ENCODE measurements around the gene WDR12. TPM values are rescaled to one million over a fixed set of nuclear protein-coding genes. Genes with fewer than 3 reads are reported as not detected.
"Not testable (repeated sequence)": the region's sequence is repeated elsewhere in the genome, so short reads cannot be mapped to it uniquely, and the experiment has no call there.

Gene WDR12
- total and polyA plus RNA-seq, 2 donors: 16.4 to 28.4 TPM

DNA sequence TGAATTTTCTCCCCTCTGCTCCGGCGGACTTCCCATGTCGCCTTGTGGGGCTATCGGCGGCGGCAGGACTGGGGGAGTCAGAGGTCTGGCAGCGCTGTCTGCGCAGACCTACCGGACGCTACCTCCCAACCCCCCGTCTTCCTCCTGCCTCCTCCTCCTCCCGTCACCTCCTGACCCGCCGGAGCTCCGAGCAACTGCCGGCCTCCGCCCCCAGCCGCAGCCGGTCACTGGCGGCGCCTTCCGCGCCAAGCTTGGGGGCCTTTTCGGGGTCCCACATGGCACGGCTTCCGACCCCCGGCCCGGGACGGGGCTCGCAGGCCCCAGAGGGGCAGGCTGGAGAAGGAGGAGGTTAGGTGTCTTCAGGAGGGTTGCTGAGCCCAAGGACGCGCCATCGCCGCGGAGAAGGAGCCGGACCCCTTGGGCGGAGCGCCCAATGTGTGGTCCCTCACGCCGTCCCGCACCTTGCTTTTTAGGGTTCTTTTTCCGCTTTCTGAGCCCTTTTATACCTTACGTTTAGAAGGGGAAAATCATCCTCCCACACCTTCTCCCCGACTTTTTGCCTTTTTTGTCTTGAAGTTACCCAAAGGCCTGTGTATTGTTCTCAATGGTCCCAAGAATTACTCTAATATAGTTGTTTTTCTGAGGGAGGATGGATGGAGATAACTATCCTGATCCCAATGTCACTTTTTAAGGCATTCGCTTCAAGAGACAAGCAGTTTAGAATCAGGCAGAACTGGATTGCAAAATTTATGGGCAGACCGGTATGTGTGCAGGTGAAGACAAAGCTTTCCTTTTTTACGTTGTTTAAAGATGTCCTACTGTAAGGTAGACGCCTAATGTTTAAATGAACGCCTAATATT lies 1.1 kb upstream of the WDR12 start:
- H3K36me3 ChIP-seq (ENCODE audit: insufficient read depth); H3K4me1 ChIP-seq (ENCODE audit: insufficient read depth): not testable (repeated sequence)
- 2% methylated on average over 22 of the region's 49 CpGs for WGBS
- peak overlapping the region; percentile 59 for H3K27ac ChIP-seq (ENCODE audit: low read depth)
- H3K4me3 ChIP-seq (ENCODE audit: low read depth, low read length): peak overlapping the region; percentile 85
- DNase-seq (ENCODE audit: extremely low spot score): peak; percentile 14

- 0% methylated on average over 8 of the region's 8 CpGs for WGBS
- peak; percentile 10 for DNase-seq (ENCODE audit: extremely low spot score)
- Histone ChIP-seq H3K27ac (ENCODE audit: low read depth) (no peak overlapping the region), H3K36me3 (ENCODE audit: insufficient read depth) (no peaks in the 10 kb centered on the region), H3K4me1 (ENCODE audit: insufficient read depth) (no peaks in the 10 kb centered on the region), H3K4me3 (ENCODE audit: low read depth, low read length) (peak overlapping the region; percentile 85)
Observed at GRCh38 chr2:202911203-202911511, 316 bp downstream of the WDR12 start.

DNA sequence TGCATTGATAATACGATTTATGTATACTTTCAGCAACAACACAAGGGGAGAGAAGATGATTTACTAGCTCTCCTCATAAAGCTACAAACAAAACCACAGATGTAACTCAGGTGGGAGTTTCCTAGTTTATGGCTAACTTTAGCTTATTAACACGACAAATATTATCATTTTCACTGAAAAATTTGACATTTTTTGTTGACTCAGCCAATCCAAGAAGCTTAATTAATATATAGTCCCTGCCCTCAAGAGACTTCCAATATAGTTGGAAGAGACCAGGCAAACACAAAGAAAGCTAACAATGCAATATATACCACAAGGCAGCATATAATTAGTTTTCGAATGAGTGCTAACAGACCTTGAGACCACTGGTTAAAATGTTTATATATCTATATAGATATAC lies 775 bp downstream of the WDR12 start:
- DNase-seq (ENCODE audit: extremely low spot score): no peak
- H3K27ac ChIP-seq (ENCODE audit: low read depth): no peak overlapping the region
- H3K4me1 ChIP-seq (ENCODE audit: insufficient read depth): no peaks in the 10 kb centered on the region
- peak overlapping the region; percentile 85 for H3K4me3 ChIP-seq (ENCODE audit: low read depth, low read length)
- WGBS: 10% methylated on average over 3 of the region's 3 CpGs
- H3K36me3 ChIP-seq (ENCODE audit: insufficient read depth): no peaks in the 10 kb centered on the region

- not testable (repeated sequence) for DNase-seq (ENCODE audit: extremely low spot score); H3K4me3 ChIP-seq (ENCODE audit: low read depth, low read length); H3K4me1 ChIP-seq (ENCODE audit: insufficient read depth); H3K27ac ChIP-seq (ENCODE audit: low read depth); H3K36me3 ChIP-seq (ENCODE audit: insufficient read depth)
- WGBS: 89% methylated on average over 5 of the region's 5 CpGs
Observed at GRCh38 chr2:202910250-202910649, 1.2 kb downstream of the WDR12 start.

DNA sequence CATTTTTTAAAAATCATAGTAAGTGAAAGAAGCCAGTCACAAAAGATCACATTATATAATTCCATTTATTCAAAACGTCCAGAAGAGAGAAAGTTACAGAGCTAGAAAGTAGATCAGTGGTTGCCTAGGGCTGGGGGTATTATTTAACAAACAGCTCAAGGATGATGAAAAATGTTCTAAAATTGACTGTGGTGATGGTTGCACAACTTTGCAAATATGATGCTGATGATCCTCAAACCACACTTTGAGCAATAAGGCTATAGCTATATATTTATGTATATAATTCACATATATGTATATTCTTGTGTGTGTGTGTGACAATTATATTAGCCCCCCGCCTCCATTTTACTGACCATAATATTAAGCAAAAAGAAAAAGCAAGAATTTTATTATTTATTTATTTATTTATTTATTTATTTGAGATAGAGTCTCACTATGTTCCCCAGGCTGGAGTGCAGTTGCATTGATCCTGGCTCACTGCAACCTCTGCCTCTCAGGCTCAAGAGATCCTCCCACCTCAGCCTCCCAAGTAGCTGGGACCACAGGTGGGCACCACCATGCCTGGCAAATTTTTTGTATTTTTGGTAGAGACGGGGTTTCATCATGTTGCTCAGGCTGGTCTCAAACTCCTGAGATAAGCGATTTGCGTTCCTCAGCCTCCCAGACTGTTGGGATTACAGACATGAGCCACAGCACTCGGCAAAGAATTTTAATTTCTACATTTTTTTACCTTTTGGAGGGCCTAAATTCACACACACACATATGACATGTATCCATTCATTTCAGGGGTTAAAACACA lies 1.9 kb downstream of the WDR12 start:
- WGBS: 94% methylated on average over 6 of the region's 6 CpGs
- Histone ChIP-seq H3K27ac (ENCODE audit: low read depth) (no peak overlapping the region), H3K4me3 (ENCODE audit: low read depth, low read length) (no peak overlapping the region), H3K4me1 (ENCODE audit: insufficient read depth) (no peaks in the 10 kb centered on the region), H3K36me3 (ENCODE audit: insufficient read depth) (no peaks in the 10 kb centered on the region)
- no peak for DNase-seq (ENCODE audit: extremely low spot score)

DNA sequence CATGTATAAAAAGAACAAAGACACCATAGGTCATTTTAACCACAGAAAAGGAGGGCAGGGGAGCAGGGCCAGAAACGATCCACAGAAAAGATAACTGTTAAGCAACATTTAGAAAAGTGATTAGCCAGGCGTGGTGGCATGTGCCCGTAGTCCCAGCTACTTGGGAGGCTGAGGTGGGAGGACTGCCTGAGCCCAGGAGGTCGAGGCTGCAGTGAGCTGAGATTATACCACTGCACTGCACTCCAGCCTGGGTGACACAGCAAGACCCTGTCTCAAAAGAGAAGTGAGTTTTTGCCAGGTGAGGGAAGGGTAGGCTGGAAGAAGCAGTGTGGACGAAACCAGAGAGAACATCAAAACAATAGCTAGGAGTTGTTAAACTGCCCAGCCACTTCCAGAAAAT lies 3.3 kb downstream of the WDR12 start:
- Histone ChIP-seq H3K4me3 (ENCODE audit: low read depth, low read length) (no peak overlapping the region), H3K4me1 (ENCODE audit: insufficient read depth) (no peaks in the 10 kb centered on the region), H3K36me3 (ENCODE audit: insufficient read depth) (no peaks in the 10 kb centered on the region), H3K27ac (ENCODE audit: low read depth) (no peak overlapping the region)
- DNase-seq (ENCODE audit: extremely low spot score): no peak
- WGBS: 84% methylated on average over 5 of the region's 5 CpGs

GRCh38 chr2:202905507-202905906 lies 6.0 kb downstream of the WDR12 start:
- not testable (repeated sequence) for H3K36me3 ChIP-seq (ENCODE audit: insufficient read depth); H3K4me3 ChIP-seq (ENCODE audit: low read depth, low read length); H3K4me1 ChIP-seq (ENCODE audit: insufficient read depth); DNase-seq (ENCODE audit: extremely low spot score); H3K27ac ChIP-seq (ENCODE audit: low read depth)

- Histone ChIP-seq H3K27ac (ENCODE audit: low read depth) (no peak overlapping the region), H3K36me3 (ENCODE audit: insufficient read depth) (peaks cover 3% of the 10 kb centered on the region), H3K4me3 (ENCODE audit: low read depth, low read length) (no peak overlapping the region), H3K4me1 (ENCODE audit: insufficient read depth) (no peaks in the 10 kb centered on the region)
- DNase-seq (ENCODE audit: extremely low spot score): no peak
- WGBS: 94% methylated on average over 7 of the region's 7 CpGs
Observed at GRCh38 chr2:202885190-202885589, 26.3 kb downstream of the WDR12 start.

GRCh38 chr2:202883987-202884675 lies 27.3 kb downstream of the WDR12 start:
- DNase-seq (ENCODE audit: extremely low spot score): no peak
- WGBS: 84% methylated on average over 5 of the region's 5 CpGs
- Histone ChIP-seq H3K27ac (ENCODE audit: low read depth) (no peak overlapping the region), H3K4me3 (ENCODE audit: low read depth, low read length) (no peak overlapping the region), H3K4me1 (ENCODE audit: insufficient read depth) (no peaks in the 10 kb centered on the region), H3K36me3 (ENCODE audit: insufficient read depth) (peaks cover 6% of the 10 kb centered on the region)

GRCh38 chr2:202881570-202881969 lies 29.9 kb downstream of the WDR12 start:
- Histone ChIP-seq H3K27ac (ENCODE audit: low read depth) (no peak overlapping the region), H3K36me3 (ENCODE audit: insufficient read depth) (peaks cover 6% of the 10 kb centered on the region)
- DNase-seq (ENCODE audit: extremely low spot score): no peak

DNA sequence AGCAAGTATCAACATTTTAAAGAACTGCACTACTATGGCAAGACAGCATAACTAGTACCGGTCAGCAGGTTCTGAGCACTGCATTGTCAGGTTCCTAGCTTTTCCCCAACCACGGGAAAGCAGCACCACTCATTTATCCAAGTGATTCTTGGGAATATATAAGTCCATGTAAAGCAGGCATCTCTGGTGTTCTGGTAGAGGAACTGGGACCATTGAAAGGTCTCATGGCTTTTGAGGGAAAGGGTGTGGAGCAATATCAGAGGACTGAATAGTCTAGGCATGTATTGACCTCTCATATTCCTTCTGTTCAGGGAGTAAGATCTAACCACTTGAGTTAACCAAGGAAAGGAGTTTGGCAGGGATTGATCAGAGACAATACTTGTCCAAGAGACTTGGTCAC lies 33.8 kb downstream of the WDR12 start:
- no peak overlapping the region for H3K27ac ChIP-seq (ENCODE audit: low read depth)
- H3K36me3 ChIP-seq (ENCODE audit: insufficient read depth): peaks cover 6% of the 10 kb centered on the region
- no peak overlapping the region for H3K4me3 ChIP-seq (ENCODE audit: low read depth, low read length)
- 97% methylated on average over 2 of the region's 2 CpGs for WGBS
- no peak for DNase-seq (ENCODE audit: extremely low spot score)
- H3K4me1 ChIP-seq (ENCODE audit: insufficient read depth): no peaks in the 10 kb centered on the region

More at GRCh38 chr2:202881570-202881969, 29.9 kb downstream of the WDR12 start:
- WGBS: 92% methylated on average over 4 of the region's 4 CpGs
- Histone ChIP-seq H3K4me3 (ENCODE audit: low read depth, low read length) (no peak overlapping the region), H3K4me1 (ENCODE audit: insufficient read depth) (no peaks in the 10 kb centered on the region)

GRCh38 chr2:202871300-202872141 lies 40.0 kb downstream of the WDR12 start, which contains the start of gene ICA1L:
Gene ICA1L (minus strand): TSS chr2:202871766. CDS start chr2:202829009, 42,757 bp downstream.
- WGBS: under 1% methylated on average over 93 of the region's 93 CpGs

More at GRCh38 chr2:202871300-202872141, 40.0 kb downstream of the WDR12 start, which contains the start of gene ICA1L:
- H3K4me1 ChIP-seq (ENCODE audit: insufficient read depth): peaks cover 1% of the 10 kb centered on the region
- H3K4me3 ChIP-seq (ENCODE audit: low read depth, low read length): peak within 1 kb of the TSS; percentile 87
- peak; percentile 28 for DNase-seq (ENCODE audit: extremely low spot score)
- no peaks in the 10 kb centered on the region for H3K36me3 ChIP-seq (ENCODE audit: insufficient read depth)
- H3K27ac ChIP-seq (ENCODE audit: low read depth): peak within 1 kb of the TSS; percentile 83
